GM23338 (cell line): Measurements from ENCODE around the gene ADAM8. TPM values are rescaled to one million over a fixed set of nuclear protein-coding genes. Genes with fewer than 3 reads are reported as not detected.

ENCODE experiments used
- ATAC-seq: fragments of 200-7000 bp; cut with Tn5 transposase; 3 replicates; pipeline ENCODE4 v1.9.1; 2020
- DNase-seq: peaks from one replicate; pipeline ENCODE4 v3.0.0-alpha.2; 2015; ENCODE audit warnings: low spot score
- H2AFZ ChIP-seq: fragments of 200-600 bp; sonication (generic); 2 replicates; pipeline ENCODE4 v1.8.0; 2016; ENCODE audit warnings: antibody characterized with exemption, mild to moderate bottlenecking, moderate library complexity
- H3F3A ChIP-seq: fragments of 200-600 bp; sonication (generic); replicated peaks from 2 replicates; pipeline ENCODE4 v1.8.0; 2017; ENCODE audit warnings: antibody characterized with exemption, mixed run types, low read depth
- H3K27ac ChIP-seq: fragments of 200-600 bp; sonication (generic); 2 replicates; pipeline ENCODE4 v1.6.1; 2016; ENCODE audit warnings: low read depth
- H3K27me3 ChIP-seq: fragments of 200-600 bp; sonication (generic); 2 replicates; pipeline ENCODE4 v1.8.0; 2016; ENCODE audit warnings: mild to moderate bottlenecking, mixed run types, moderate library complexity; ENCODE audit not compliant: insufficient read depth
- H3K36me3 ChIP-seq: fragments of 200-600 bp; sonication (generic); 2 replicates; pipeline ENCODE4 v1.8.0; 2016; ENCODE audit warnings: mild to moderate bottlenecking; ENCODE audit not compliant: insufficient read depth
- H3K4me1 ChIP-seq: fragments of 200-600 bp; sonication (generic); 2 replicates; pipeline ENCODE4 v1.8.0; 2016; ENCODE audit warnings: mild to moderate bottlenecking, moderate library complexity; ENCODE audit not compliant: insufficient read depth
- H3K4me2 ChIP-seq: fragments of 200-600 bp; sonication (generic); 2 replicates; pipeline ENCODE4 v1.7.1; 2017; ENCODE audit warnings: mixed run types
- H3K4me3 ChIP-seq: fragments of 200-600 bp; sonication (generic); 2 replicates; pipeline ENCODE4 v1.6.1; 2016; ENCODE audit warnings: mixed run types
- H3K79me2 ChIP-seq: fragments of 200-600 bp; sonication (generic); replicated peaks from 2 replicates; pipeline ENCODE4 v1.8.0; 2017; ENCODE audit warnings: mild to moderate bottlenecking; ENCODE audit not compliant: insufficient read depth
- H3K9me2 ChIP-seq: fragments of 200-600 bp; sonication (generic); 2 replicates; pipeline ENCODE4 v1.8.0; 2017; ENCODE audit not compliant: insufficient read depth
- H4K20me1 ChIP-seq: fragments of 200-600 bp; sonication (generic); replicated peaks from 2 replicates; pipeline ENCODE4 v1.8.0; 2017; ENCODE audit warnings: mild to moderate bottlenecking; ENCODE audit not compliant: insufficient read depth
- H3K27ac Mint-ChIP-seq: 2 replicates; pipeline ENCODE4 v1.8.0; 2020; ENCODE audit warnings: inconsistent platforms, mild to moderate bottlenecking, moderate library complexity, mixed read lengths
- H3K27me3 Mint-ChIP-seq: 3 replicates; pipeline ENCODE4 v1.8.0; 2022; ENCODE audit warnings: low read depth, mild to moderate bottlenecking, moderate library complexity, mixed read lengths, inconsistent platforms; ENCODE audit not compliant: insufficient read depth, poor library complexity
- H3K36me3 Mint-ChIP-seq: 3 replicates; pipeline ENCODE4 v1.8.0; 2021; ENCODE audit warnings: low read depth, mild to moderate bottlenecking, inconsistent platforms, moderate library complexity, mixed read lengths
- H3K4me1 Mint-ChIP-seq: 3 replicates; pipeline ENCODE4 v1.8.0; 2020; ENCODE audit warnings: mild to moderate bottlenecking, inconsistent platforms, mixed read lengths
- H3K4me3 Mint-ChIP-seq: 3 replicates; pipeline ENCODE4 v1.8.0; 2021; ENCODE audit warnings: moderate library complexity, mild to moderate bottlenecking, inconsistent platforms, mixed read lengths
- H3K9me3 Mint-ChIP-seq: 3 replicates; pipeline ENCODE4 v1.8.0; 2020; ENCODE audit warnings: moderate library complexity, mild to moderate bottlenecking, inconsistent platforms, mixed read lengths
- CREB1 ChIP-seq: fragments of 250-450 bp; sonication (Bioruptor Pico); IDR thresholded peaks from 2 replicates; pipeline ENCODE4 v1.5.0; 2020; ENCODE audit warnings: low read depth, mild to moderate bottlenecking, moderate library complexity
- CTCF ChIP-seq, 2 experiments: fragments of 200-600 bp in 1 of 2; sonication (generic) in 1 of 2; conservative IDR thresholded peaks; 2 replicates each; pipeline versions ENCODE4 v1.5.1 to v1.6.1; 2016 to 2017; ENCODE audit warnings: antibody characterized with exemption in 2 of 2, low read depth in 2 of 2, mild to moderate bottlenecking in 2 of 2, moderate library complexity in 1 of 2
- EZH2phosphoT487 ChIP-seq: fragments of 200-600 bp; sonication (generic); IDR thresholded peaks from one replicate; pipeline ENCODE4 v1.8.1; 2018; ENCODE audit warnings: antibody characterized with exemption; ENCODE audit not compliant: unreplicated experiment
- ZNF114 ChIP-seq: fragments of 250-450 bp; sonication (Bioruptor Pico); IDR thresholded peaks from 2 replicates; pipeline ENCODE4 v1.5.0; 2020; ENCODE audit warnings: mild to moderate bottlenecking, moderate library complexity
- ZNF331 ChIP-seq: fragments of 250-450 bp; sonication (Bioruptor Pico); IDR thresholded peaks from 2 replicates; pipeline ENCODE4 v1.5.0; 2020; ENCODE audit warnings: low read depth, mild to moderate bottlenecking, moderate library complexity
- polyA plus RNA-seq: library from polyadenylated mRNA; unstranded; fragments of >200 nt; fragmentation: Nextera tagmentation; extraction: Ambion mirVana; gene quantifications from 2 replicates; pipeline ENCODE4 v1.2.1, GENCODE V29; 2016
- total RNA-seq: library from RNA; depleted of rRNA; stranded (reverse); fragments of >200 nt; shearing (Covaris generic); gene quantifications from 2 replicates; pipeline ENCODE4 v1.2.3, GENCODE V29; 2014
- TF ChIP-seq, protein P1 (sequence below): fragments of 250-450 bp; sonication (Bioruptor Pico); IDR thresholded peaks from 2 replicates; pipeline ENCODE4 v1.5.0; 2020; ENCODE audit warnings: mild to moderate bottlenecking, moderate library complexity

Gene ADAM8
- total and polyA plus RNA-seq, 2 experiments from 2014 or later: 1.9 to 5.5 TPM

DNA sequence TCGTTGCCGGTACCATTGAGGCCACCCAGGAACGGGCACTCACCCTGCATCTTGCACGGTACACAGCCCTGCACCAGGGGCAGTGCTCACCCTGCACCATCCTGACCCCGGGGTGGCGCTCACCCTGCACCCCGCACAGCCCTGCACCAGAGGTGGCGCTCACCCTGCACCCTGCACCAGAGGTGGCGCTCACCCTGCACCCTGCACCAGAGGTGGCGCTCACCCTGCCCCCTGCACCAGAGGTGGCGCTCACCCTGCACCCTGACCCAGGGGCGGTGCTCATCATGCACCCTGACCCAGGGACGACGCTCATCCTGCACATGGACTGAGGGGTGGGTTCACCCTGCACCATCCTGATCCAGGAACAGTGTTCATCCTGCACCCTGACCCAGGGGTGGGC, 25.6 kb upstream of the ADAM8 start:
- peaks cover 17% of the 10 kb centered on the region for H4K20me1 ChIP-seq
- H3K4me2 ChIP-seq: no peak overlapping the region
- H3K4me1 Mint-ChIP-seq: peaks cover 4% of the 10 kb centered on the region
- H3K9me3 Mint-ChIP-seq: no peaks in the 10 kb centered on the region
- no peak overlapping the region for H3K4me3 Mint-ChIP-seq
- peaks cover 35% of the 10 kb centered on the region for H3K79me2 ChIP-seq
- no peaks in the 10 kb centered on the region for H3K9me2 ChIP-seq
- H3K36me3 Mint-ChIP-seq: peaks cover 42% of the 10 kb centered on the region
- H3K27me3 Mint-ChIP-seq: peaks cover 2% of the 10 kb centered on the region
- H3K27ac ChIP-seq: no peak overlapping the region
- no peaks in the 10 kb centered on the region for H3K27me3 ChIP-seq
- H3K27ac Mint-ChIP-seq: no peak overlapping the region
- H3F3A ChIP-seq: no peaks in the 10 kb centered on the region; the same call in 1 of the 2 replicates
- TF ChIP-seq CTCF (conservative IDR thresholded peaks at IDR 0.05; ENCODE audit: low read depth in 2 of 2): 0 out of 4 replicates have a peak, but pooled peaks of 1 of the 2 experiments have one; percentile 17
- no peak for TF ChIP-seq ZNF331 (CRISPR knock-in tag)
- H3K4me3 ChIP-seq: no peak overlapping the region
- H3K4me1 ChIP-seq: peaks cover 3% of the 10 kb centered on the region; the same call in 1 of the 2 replicates
- ATAC-seq (no peak), DNase-seq (no peak)
- H3K36me3 ChIP-seq: peaks cover 17% of the 10 kb centered on the region
- H2AFZ ChIP-seq: no peak overlapping the region

GRCh38 chr10:133299738-133300137, 23.1 kb upstream of the ADAM8 start:
- no peak overlapping the region for H3K4me2 ChIP-seq
- Mint-ChIP-seq H3K27ac (no peak overlapping the region), H3K9me3 (no peaks in the 10 kb centered on the region), H3K36me3 (peaks cover 59% of the 10 kb centered on the region), H3K4me1 (no peaks in the 10 kb centered on the region), H3K4me3 (no peak overlapping the region), H3K27me3 (peaks cover 2% of the 10 kb centered on the region)
- no peaks in the 10 kb centered on the region for H3K4me1 ChIP-seq
- no peaks in the 10 kb centered on the region; the same call in 1 of the 2 replicates for H3F3A ChIP-seq
- H3K27me3 ChIP-seq: no peaks in the 10 kb centered on the region
- H4K20me1 ChIP-seq: peaks cover 11% of the 10 kb centered on the region
- no peak for DNase-seq
- no peak overlapping the region for H2AFZ ChIP-seq
- H3K36me3 ChIP-seq: peaks cover 17% of the 10 kb centered on the region
- no peak overlapping the region for H3K27ac ChIP-seq
- H3K79me2 ChIP-seq: peaks cover 15% of the 10 kb centered on the region
- no peak for ATAC-seq
- no peak overlapping the region for H3K4me3 ChIP-seq
- H3K9me2 ChIP-seq: no peaks in the 10 kb centered on the region
- TF ChIP-seq EZH2phosphoT487: no peak

GRCh38 chr10:133299224-133299623, 22.6 kb upstream of the ADAM8 start:
- no peak overlapping the region for H3K4me3 ChIP-seq
- peaks cover 11% of the 10 kb centered on the region for H3K79me2 ChIP-seq
- H3K27me3 ChIP-seq: no peaks in the 10 kb centered on the region
- no peaks in the 10 kb centered on the region for H3K4me1 ChIP-seq
- H3K27me3 Mint-ChIP-seq: peaks cover 2% of the 10 kb centered on the region
- H3K27ac Mint-ChIP-seq: no peak overlapping the region
- peaks cover 17% of the 10 kb centered on the region for H3K36me3 ChIP-seq
- H3K27ac ChIP-seq: no peak overlapping the region
- DNase-seq (no peak), ATAC-seq (no peak)
- H3K9me2 ChIP-seq: no peaks in the 10 kb centered on the region
- H3K9me3 Mint-ChIP-seq: no peaks in the 10 kb centered on the region
- H3K4me1 Mint-ChIP-seq: no peaks in the 10 kb centered on the region
- peaks cover 64% of the 10 kb centered on the region for H3K36me3 Mint-ChIP-seq
- H3F3A ChIP-seq: no peaks in the 10 kb centered on the region; the same call in 1 of the 2 replicates
- H2AFZ ChIP-seq: no peak overlapping the region
- H4K20me1 ChIP-seq: peaks cover 7% of the 10 kb centered on the region
- no peak overlapping the region for H3K4me2 ChIP-seq
- no peak overlapping the region for H3K4me3 Mint-ChIP-seq
- TF ChIP-seq, protein P1, sequence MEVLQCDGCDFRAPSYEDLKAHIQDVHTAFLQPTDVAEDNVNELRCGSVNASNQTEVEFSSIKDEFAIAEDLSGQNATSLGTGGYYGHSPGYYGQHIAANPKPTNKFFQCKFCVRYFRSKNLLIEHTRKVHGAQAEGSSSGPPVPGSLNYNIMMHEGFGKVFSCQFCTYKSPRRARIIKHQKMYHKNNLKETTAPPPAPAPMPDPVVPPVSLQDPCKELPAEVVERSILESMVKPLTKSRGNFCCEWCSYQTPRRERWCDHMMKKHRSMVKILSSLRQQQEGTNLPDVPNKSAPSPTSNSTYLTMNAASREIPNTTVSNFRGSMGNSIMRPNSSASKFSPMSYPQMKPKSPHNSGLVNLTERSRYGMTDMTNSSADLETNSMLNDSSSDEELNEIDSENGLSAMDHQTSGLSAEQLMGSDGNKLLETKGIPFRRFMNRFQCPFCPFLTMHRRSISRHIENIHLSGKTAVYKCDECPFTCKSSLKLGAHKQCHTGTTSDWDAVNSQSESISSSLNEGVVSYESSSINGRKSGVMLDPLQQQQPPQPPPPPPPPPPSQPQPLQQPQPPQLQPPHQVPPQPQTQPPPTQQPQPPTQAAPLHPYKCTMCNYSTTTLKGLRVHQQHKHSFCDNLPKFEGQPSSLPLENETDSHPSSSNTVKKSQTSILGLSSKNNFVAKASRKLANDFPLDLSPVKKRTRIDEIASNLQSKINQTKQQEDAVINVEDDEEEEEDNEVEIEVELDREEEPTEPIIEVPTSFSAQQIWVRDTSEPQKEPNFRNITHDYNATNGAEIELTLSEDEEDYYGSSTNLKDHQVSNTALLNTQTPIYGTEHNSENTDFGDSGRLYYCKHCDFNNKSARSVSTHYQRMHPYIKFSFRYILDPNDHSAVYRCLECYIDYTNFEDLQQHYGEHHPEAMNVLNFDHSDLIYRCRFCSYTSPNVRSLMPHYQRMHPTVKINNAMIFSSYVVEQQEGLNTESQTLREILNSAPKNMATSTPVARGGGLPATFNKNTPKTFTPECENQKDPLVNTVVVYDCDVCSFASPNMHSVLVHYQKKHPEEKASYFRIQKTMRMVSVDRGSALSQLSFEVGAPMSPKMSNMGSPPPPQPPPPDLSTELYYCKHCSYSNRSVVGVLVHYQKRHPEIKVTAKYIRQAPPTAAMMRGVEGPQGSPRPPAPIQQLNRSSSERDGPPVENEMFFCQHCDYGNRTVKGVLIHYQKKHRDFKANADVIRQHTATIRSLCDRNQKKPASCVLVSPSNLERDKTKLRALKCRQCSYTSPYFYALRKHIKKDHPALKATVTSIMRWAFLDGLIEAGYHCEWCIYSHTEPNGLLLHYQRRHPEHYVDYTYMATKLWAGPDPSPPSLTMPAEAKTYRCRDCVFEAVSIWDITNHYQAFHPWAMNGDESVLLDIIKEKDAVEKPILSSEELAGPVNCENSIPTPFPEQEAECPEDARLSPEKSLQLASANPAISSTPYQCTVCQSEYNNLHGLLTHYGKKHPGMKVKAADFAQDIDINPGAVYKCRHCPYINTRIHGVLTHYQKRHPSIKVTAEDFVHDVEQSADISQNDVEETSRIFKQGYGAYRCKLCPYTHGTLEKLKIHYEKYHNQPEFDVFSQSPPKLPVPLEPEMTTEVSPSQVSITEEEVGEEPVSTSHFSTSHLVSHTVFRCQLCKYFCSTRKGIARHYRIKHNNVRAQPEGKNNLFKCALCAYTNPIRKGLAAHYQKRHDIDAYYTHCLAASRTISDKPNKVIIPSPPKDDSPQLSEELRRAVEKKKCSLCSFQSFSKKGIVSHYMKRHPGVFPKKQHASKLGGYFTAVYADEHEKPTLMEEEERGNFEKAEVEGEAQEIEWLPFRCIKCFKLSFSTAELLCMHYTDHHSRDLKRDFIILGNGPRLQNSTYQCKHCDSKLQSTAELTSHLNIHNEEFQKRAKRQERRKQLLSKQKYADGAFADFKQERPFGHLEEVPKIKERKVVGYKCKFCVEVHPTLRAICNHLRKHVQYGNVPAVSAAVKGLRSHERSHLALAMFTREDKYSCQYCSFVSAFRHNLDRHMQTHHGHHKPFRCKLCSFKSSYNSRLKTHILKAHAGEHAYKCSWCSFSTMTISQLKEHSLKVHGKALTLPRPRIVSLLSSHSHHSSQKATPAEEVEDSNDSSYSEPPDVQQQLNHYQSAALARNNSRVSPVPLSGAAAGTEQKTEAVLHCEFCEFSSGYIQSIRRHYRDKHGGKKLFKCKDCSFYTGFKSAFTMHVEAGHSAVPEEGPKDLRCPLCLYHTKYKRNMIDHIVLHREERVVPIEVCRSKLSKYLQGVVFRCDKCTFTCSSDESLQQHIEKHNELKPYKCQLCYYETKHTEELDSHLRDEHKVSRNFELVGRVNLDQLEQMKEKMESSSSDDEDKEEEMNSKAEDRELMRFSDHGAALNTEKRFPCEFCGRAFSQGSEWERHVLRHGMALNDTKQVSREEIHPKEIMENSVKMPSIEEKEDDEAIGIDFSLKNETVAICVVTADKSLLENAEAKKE (CRISPR knock-in tag): no peak
- no peak for TF ChIP-seq CREB1 (CRISPR knock-in tag)
- no peak for TF ChIP-seq ZNF331 (CRISPR knock-in tag)
- TF ChIP-seq ZNF114 (CRISPR knock-in tag): no peak
- TF ChIP-seq CTCF (conservative IDR thresholded peaks at IDR 0.05; ENCODE audit: low read depth in 2 of 2): no peak
